ENCODE results near the gene SART1. TPM values are rescaled to one million over a fixed set of nuclear protein-coding genes. Genes with fewer than 3 reads are reported as not detected.

The SART1 gene
- total RNA-seq, 2 donors from 2014 or later, result 20.7 to 42.5 TPM

DNA sequence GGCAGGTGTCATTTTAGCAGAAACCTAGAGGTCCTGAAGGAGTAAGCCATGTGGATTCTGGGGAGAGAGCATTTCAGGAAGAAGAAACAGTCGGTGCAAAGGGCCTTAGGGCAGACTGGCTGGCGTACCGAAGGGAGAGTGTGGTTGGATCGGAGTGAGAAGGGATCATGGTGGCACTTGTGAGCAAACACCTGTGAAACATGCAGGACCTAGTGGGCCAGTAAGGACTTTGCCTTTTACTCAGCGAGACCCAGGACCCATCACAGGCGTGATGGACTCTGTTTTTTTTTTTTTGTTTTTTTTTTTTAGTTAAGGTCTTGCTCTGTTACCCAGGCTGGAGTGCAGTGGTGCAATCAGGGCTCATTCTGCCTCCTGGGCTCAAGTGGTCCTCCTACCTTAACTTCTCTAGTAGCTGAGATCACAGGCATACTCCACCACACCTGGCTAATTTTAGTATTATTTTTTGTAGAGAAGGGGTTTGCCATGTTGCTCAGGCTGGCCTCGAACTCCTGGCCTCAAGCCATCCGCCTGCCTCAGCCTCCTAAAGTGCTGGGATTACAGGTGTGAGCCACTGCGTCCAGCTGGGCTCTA lies 19.7 kb upstream of the SART1 start:
- no peaks in the 10 kb centered on the region for H3K36me3 ChIP-seq
- H3K4me3 ChIP-seq, result no peak overlapping the region
- TF ChIP-seq, protein P1, sequence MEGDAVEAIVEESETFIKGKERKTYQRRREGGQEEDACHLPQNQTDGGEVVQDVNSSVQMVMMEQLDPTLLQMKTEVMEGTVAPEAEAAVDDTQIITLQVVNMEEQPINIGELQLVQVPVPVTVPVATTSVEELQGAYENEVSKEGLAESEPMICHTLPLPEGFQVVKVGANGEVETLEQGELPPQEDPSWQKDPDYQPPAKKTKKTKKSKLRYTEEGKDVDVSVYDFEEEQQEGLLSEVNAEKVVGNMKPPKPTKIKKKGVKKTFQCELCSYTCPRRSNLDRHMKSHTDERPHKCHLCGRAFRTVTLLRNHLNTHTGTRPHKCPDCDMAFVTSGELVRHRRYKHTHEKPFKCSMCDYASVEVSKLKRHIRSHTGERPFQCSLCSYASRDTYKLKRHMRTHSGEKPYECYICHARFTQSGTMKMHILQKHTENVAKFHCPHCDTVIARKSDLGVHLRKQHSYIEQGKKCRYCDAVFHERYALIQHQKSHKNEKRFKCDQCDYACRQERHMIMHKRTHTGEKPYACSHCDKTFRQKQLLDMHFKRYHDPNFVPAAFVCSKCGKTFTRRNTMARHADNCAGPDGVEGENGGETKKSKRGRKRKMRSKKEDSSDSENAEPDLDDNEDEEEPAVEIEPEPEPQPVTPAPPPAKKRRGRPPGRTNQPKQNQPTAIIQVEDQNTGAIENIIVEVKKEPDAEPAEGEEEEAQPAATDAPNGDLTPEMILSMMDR (IDR thresholded peaks at IDR 0.05), result no peak
- no peaks in the 10 kb centered on the region for H3K4me1 ChIP-seq
- DNase-seq (ENCODE audit: low spot score), result no peak
- no peak overlapping the region for H3K27ac ChIP-seq
- no peaks in the 10 kb centered on the region for H3K27me3 ChIP-seq
- no peaks in the 10 kb centered on the region for H3K9me3 ChIP-seq

DNA sequence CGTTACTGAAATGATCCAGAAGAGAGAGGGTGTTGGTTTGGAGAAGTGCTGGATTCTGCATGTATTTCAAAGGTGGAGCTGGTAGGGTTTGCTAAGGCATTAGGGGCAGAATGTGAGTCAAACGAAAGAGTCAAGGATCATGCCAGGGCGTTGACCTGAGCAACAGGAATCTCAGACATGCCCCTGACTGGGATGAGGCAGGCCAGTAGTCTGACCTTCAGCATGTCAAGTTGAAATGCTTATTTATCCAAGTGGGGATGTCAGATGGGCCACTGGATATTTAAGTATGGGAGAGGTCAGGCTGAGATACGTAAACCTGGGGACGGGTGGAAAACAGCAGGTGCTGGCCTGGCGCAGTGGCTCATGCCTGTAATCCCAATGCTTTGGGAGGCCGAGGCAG lies 19.0 kb upstream of the SART1 start:
- TF ChIP-seq, protein P1 (IDR thresholded peaks at IDR 0.05), result no peak
- no peaks in the 10 kb centered on the region for H3K4me1 ChIP-seq
- H3K27me3 ChIP-seq, result no peaks in the 10 kb centered on the region
- H3K9me3 ChIP-seq, result no peaks in the 10 kb centered on the region
- no peak overlapping the region for H3K4me3 ChIP-seq
- H3K27ac ChIP-seq, result no peak overlapping the region
- H3K36me3 ChIP-seq, result no peaks in the 10 kb centered on the region
- no peak for DNase-seq (ENCODE audit: low spot score)

DNA sequence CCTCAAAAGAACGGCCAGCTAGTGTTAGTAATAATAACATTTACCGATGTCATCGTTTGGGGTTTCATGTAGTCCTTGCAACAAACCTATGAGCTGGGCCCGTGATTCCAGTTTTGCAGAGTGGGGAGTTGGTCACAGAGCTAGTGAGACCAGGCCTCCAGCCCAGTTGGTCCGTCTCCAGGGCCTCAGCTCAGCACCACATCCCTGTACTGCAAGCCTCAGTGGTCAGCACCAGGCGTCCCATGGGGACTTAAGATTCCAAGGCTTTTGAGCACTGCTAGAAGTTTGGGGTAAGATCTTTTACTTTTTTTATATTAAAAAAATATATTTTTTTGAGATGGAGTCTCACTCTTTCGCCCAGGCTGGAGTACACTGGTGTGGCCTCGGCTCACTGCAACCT lies 17.3 kb upstream of the SART1 start:
- no peaks in the 10 kb centered on the region for H3K4me1 ChIP-seq

GRCh38 chr11:65944767-65945166 lies 16.8 kb upstream of the SART1 start:
- H3K27me3 ChIP-seq, result no peaks in the 10 kb centered on the region
- H3K36me3 ChIP-seq, result no peaks in the 10 kb centered on the region
- no peaks in the 10 kb centered on the region for H3K9me3 ChIP-seq
- DNase-seq (ENCODE audit: low spot score), result no peak
- TF ChIP-seq, protein P1 (IDR thresholded peaks at IDR 0.05), result no peak
- no peak overlapping the region for H3K4me3 ChIP-seq
- no peaks in the 10 kb centered on the region for H3K4me1 ChIP-seq
- H3K27ac ChIP-seq, result no peak overlapping the region

More for the DNA sequence above, 17.3 kb upstream of the SART1 start:
- H3K36me3 ChIP-seq, result no peaks in the 10 kb centered on the region
- DNase-seq (ENCODE audit: low spot score), result no peak
- no peaks in the 10 kb centered on the region for H3K27me3 ChIP-seq
- no peak overlapping the region for H3K4me3 ChIP-seq
- no peak overlapping the region for H3K27ac ChIP-seq
- H3K9me3 ChIP-seq, result no peaks in the 10 kb centered on the region
- TF ChIP-seq, protein P1 (IDR thresholded peaks at IDR 0.05), result no peak

DNA sequence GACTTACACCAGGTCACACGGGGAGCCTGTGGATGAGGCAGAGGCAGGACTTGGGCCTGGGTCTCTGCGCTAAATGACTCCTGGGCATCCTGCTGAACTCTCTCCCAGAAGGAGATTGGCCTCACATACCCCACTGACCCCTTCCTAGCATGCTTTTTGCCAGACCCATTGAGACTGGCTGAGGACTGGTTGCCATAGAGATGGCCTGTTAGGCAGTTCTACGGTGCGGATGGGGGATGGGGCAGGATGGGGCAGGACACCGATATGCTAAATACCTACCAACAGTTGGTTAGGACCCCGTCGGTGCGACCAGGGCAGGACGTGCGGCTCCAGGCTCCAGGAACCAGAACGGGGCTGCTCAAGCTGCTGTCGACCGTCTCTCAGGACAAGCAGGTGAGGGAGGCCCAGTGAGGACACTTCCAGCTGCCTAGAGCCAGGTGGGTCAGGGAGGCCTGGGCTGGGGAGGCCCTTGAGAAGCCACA lies 16.1 kb upstream of the SART1 start, which contains the start of gene TSGA10IP:
Gene TSGA10IP, plus strand, starts transcription at position 51 of the 482 bp plus-strand sequence. Its CDS starts 196 bp downstream, at position 247.
- H3K27ac ChIP-seq, result no peak within 1 kb of the TSS
- no peaks in the 10 kb centered on the region for H3K9me3 ChIP-seq
- TF ChIP-seq, protein P1 (IDR thresholded peaks at IDR 0.05), result no peak
- H3K36me3 ChIP-seq, result no peaks in the 10 kb centered on the region
- no peaks in the 10 kb centered on the region for H3K27me3 ChIP-seq
- DNase-seq (ENCODE audit: low spot score), result no peak
- H3K4me1 ChIP-seq, result no peaks in the 10 kb centered on the region
- H3K4me3 ChIP-seq, result no peak within 1 kb of the TSS
